ENCODE measurements around the gene TTLL10. TPM values are rescaled to one million over a fixed set of nuclear protein-coding genes. Genes with fewer than 3 reads are reported as not detected.

The TTLL10 gene
- polyA plus RNA-seq, 1 of the 3 experiments (the other 2 are of a cell fraction), result not detected

- Histone ChIP-seq H3K9me2 (no peaks in the 10 kb centered on the region), H3K4me2 (no peak overlapping the region), H3K4me1 (ENCODE audit: control insufficient read depth in 1 of 2, insufficient read depth in 2 of 2, low read depth in 1 of 2, low read length in 1 of 2) (no peaks in the 10 kb centered on the region), H3K27ac (ENCODE audit: low read depth in 2 of 2, low read length in 1 of 2) (no peak overlapping the region), H2AFZ (ENCODE audit: low read depth) (no peak overlapping the region), H3K4me3 (ENCODE audit: low read depth in 2 of 2, low read length in 1 of 2) (no peak overlapping the region), H3K27me3 (ENCODE audit: insufficient read depth) (no peaks in the 10 kb centered on the region), H3K79me2 (ENCODE audit: insufficient read depth) (no peaks in the 10 kb centered on the region), H3K9me3 (no peaks in the 10 kb centered on the region), H3K36me3 (replicated peaks in 1 of 2; ENCODE audit: control insufficient read depth in 1 of 2, insufficient read depth in 2 of 2, low read length in 1 of 2) (no peaks in the 10 kb centered on the region), H3F3A (replicated peaks; ENCODE audit: insufficient read depth) (no peaks in the 10 kb centered on the region), H4K20me1 (ENCODE audit: insufficient read depth) (no peaks in the 10 kb centered on the region), H3K9ac (no peak overlapping the region)
- no peak for DNase-seq
- TF ChIP-seq TCF12 (IDR thresholded peaks at IDR 0.05) (no peak), YY1 (IDR thresholded peaks at IDR 0.05; ENCODE audit: low read depth) (no peak), TAF1 (IDR thresholded peaks at IDR 0.05; ENCODE audit: borderline replicate concordance, low read depth, low read length) (no peak)
- TF ChIP-seq, protein P1, sequence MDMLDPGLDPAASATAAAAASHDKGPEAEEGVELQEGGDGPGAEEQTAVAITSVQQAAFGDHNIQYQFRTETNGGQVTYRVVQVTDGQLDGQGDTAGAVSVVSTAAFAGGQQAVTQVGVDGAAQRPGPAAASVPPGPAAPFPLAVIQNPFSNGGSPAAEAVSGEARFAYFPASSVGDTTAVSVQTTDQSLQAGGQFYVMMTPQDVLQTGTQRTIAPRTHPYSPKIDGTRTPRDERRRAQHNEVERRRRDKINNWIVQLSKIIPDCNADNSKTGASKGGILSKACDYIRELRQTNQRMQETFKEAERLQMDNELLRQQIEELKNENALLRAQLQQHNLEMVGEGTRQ (IDR thresholded peaks at IDR 0.05; ENCODE audit: borderline replicate concordance, low read depth, low read length), result no peak
- 74% methylated on average over 24 of the region's 48 CpGs for WGBS (ENCODE audit: low lambda C conversion rate)
- ChIA-PET CTCF (no interaction called here), POLR2A (no interaction called here)
Measured at GRCh38 chr1:1132042-1132950, 41.4 kb upstream of the TTLL10 start.

GRCh38 chr1:1132956-1133750 is 40.5 kb upstream of the TTLL10 start:
- Histone ChIP-seq H3K9me2 (no peaks in the 10 kb centered on the region), H4K20me1 (ENCODE audit: insufficient read depth) (no peaks in the 10 kb centered on the region), H3K79me2 (ENCODE audit: insufficient read depth) (no peaks in the 10 kb centered on the region), H3K4me2 (no peak overlapping the region), H3K9ac (no peak overlapping the region), H2AFZ (ENCODE audit: low read depth) (no peak overlapping the region), H3K27me3 (ENCODE audit: insufficient read depth) (no peaks in the 10 kb centered on the region), H3K36me3 (replicated peaks in 1 of 2; ENCODE audit: control insufficient read depth in 1 of 2, insufficient read depth in 2 of 2, low read length in 1 of 2) (no peaks in the 10 kb centered on the region), H3K4me1 (ENCODE audit: control insufficient read depth in 1 of 2, insufficient read depth in 2 of 2, low read depth in 1 of 2, low read length in 1 of 2) (no peaks in the 10 kb centered on the region), H3F3A (replicated peaks; ENCODE audit: insufficient read depth) (no peaks in the 10 kb centered on the region), H3K9me3 (no peaks in the 10 kb centered on the region), H3K4me3 (ENCODE audit: low read depth in 2 of 2, low read length in 1 of 2) (no peak overlapping the region), H3K27ac (ENCODE audit: low read depth in 2 of 2, low read length in 1 of 2) (no peak overlapping the region)
- TF ChIP-seq YY1 (IDR thresholded peaks at IDR 0.05; ENCODE audit: low read depth) (no peak), SMC3 (IDR thresholded peaks at IDR 0.05; ENCODE audit: low read depth, low read length) (no peak), RAD21 (IDR thresholded peaks at IDR 0.05; ENCODE audit: low read length) (no peak), GATA2 (CRISPR knock-in tag; IDR thresholded peaks at IDR 0.05) (no peak), FOXJ3 (CRISPR knock-in tag; IDR thresholded peaks at IDR 0.05) (no peak), NFIC (IDR thresholded peaks at IDR 0.05; ENCODE audit: borderline replicate concordance) (no peak)
- TF ChIP-seq, protein P2, sequence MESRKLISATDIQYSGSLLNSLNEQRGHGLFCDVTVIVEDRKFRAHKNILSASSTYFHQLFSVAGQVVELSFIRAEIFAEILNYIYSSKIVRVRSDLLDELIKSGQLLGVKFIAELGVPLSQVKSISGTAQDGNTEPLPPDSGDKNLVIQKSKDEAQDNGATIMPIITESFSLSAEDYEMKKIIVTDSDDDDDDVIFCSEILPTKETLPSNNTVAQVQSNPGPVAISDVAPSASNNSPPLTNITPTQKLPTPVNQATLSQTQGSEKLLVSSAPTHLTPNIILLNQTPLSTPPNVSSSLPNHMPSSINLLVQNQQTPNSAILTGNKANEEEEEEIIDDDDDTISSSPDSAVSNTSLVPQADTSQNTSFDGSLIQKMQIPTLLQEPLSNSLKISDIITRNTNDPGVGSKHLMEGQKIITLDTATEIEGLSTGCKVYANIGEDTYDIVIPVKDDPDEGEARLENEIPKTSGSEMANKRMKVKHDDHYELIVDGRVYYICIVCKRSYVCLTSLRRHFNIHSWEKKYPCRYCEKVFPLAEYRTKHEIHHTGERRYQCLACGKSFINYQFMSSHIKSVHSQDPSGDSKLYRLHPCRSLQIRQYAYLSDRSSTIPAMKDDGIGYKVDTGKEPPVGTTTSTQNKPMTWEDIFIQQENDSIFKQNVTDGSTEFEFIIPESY (IDR thresholded peaks at IDR 0.05; ENCODE audit: borderline replicate concordance, low read depth), result no peak
- TF ChIP-seq, protein P3, sequence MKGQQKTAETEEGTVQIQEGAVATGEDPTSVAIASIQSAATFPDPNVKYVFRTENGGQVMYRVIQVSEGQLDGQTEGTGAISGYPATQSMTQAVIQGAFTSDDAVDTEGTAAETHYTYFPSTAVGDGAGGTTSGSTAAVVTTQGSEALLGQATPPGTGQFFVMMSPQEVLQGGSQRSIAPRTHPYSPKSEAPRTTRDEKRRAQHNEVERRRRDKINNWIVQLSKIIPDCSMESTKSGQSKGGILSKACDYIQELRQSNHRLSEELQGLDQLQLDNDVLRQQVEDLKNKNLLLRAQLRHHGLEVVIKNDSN (IDR thresholded peaks at IDR 0.05; ENCODE audit: borderline replicate concordance, low read depth), result no peak
- TF ChIP-seq, protein P4, sequence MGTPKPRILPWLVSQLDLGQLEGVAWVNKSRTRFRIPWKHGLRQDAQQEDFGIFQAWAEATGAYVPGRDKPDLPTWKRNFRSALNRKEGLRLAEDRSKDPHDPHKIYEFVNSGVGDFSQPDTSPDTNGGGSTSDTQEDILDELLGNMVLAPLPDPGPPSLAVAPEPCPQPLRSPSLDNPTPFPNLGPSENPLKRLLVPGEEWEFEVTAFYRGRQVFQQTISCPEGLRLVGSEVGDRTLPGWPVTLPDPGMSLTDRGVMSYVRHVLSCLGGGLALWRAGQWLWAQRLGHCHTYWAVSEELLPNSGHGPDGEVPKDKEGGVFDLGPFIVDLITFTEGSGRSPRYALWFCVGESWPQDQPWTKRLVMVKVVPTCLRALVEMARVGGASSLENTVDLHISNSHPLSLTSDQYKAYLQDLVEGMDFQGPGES (IDR thresholded peaks at IDR 0.05; ENCODE audit: low read depth, low read length), result no peak
- ChIA-PET POLR2A (no interaction called here), CTCF (interaction anchor here (1.0 kb wide), 1 partner anchor 11 kb away, joined by 3 read pairs; no protein-coding TSS in a partner anchor)
- no peak for DNase-seq
- 60% methylated on average over 7 of the region's 32 CpGs for WGBS (ENCODE audit: low lambda C conversion rate)

All from SK-N-SH (cell line).